Ishikawa (cell line): ENCODE measurements around the gene LRCOL1.

Source experiments
- CREB1 ChIP-seq: IDR thresholded peaks from 2 replicates; pipeline ENCODE4 v1.6.1; 2012; ENCODE audit warnings: low read depth
- EGR1 ChIP-seq: IDR thresholded peaks from 2 replicates; pipeline ENCODE4 v1.6.1; 2012
- EP300 ChIP-seq: IDR thresholded peaks from 2 replicates; pipeline ENCODE4 v1.6.1; 2012; ENCODE audit warnings: borderline replicate concordance
- FOXM1 ChIP-seq: IDR thresholded peaks from 2 replicates; pipeline ENCODE4 v1.6.1; 2012; ENCODE audit warnings: low read depth, borderline replicate concordance
- RAD21 ChIP-seq: IDR thresholded peaks from 2 replicates; pipeline ENCODE4 v1.6.1; 2012; ENCODE audit warnings: low read depth
- TAF1 ChIP-seq: IDR thresholded peaks from 2 replicates; pipeline ENCODE4 v1.6.1; 2012; ENCODE audit warnings: low read depth, mild to moderate bottlenecking
- YY1 ChIP-seq: IDR thresholded peaks from 2 replicates; pipeline ENCODE4 v1.6.1; 2012; ENCODE audit warnings: low read depth
- ZBTB7A ChIP-seq: IDR thresholded peaks from 2 replicates; pipeline ENCODE4 v1.6.1; 2012; ENCODE audit warnings: low read depth
- TF ChIP-seq, protein P1 (sequence below): IDR thresholded peaks from 2 replicates; pipeline ENCODE4 v1.6.1; 2012
- TF ChIP-seq, protein P2 (sequence below): IDR thresholded peaks from 2 replicates; pipeline ENCODE4 v1.6.1; 2012; ENCODE audit warnings: low read depth, mild to moderate bottlenecking

GRCh38 chr12:132587781-132588180, 22.6 kb downstream of the LRCOL1 start:
- no peak for TF ChIP-seq EP300
- TF ChIP-seq TAF1: no peak
- TF ChIP-seq CREB1: no peak
- no peak for TF ChIP-seq EGR1
- TF ChIP-seq, protein P1, sequence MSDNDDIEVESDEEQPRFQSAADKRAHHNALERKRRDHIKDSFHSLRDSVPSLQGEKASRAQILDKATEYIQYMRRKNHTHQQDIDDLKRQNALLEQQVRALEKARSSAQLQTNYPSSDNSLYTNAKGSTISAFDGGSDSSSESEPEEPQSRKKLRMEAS: no peak
- TF ChIP-seq RAD21: no peak
- no peak for TF ChIP-seq YY1
- no peak for TF ChIP-seq FOXM1
- TF ChIP-seq ZBTB7A: no peak
- TF ChIP-seq, protein P2, sequence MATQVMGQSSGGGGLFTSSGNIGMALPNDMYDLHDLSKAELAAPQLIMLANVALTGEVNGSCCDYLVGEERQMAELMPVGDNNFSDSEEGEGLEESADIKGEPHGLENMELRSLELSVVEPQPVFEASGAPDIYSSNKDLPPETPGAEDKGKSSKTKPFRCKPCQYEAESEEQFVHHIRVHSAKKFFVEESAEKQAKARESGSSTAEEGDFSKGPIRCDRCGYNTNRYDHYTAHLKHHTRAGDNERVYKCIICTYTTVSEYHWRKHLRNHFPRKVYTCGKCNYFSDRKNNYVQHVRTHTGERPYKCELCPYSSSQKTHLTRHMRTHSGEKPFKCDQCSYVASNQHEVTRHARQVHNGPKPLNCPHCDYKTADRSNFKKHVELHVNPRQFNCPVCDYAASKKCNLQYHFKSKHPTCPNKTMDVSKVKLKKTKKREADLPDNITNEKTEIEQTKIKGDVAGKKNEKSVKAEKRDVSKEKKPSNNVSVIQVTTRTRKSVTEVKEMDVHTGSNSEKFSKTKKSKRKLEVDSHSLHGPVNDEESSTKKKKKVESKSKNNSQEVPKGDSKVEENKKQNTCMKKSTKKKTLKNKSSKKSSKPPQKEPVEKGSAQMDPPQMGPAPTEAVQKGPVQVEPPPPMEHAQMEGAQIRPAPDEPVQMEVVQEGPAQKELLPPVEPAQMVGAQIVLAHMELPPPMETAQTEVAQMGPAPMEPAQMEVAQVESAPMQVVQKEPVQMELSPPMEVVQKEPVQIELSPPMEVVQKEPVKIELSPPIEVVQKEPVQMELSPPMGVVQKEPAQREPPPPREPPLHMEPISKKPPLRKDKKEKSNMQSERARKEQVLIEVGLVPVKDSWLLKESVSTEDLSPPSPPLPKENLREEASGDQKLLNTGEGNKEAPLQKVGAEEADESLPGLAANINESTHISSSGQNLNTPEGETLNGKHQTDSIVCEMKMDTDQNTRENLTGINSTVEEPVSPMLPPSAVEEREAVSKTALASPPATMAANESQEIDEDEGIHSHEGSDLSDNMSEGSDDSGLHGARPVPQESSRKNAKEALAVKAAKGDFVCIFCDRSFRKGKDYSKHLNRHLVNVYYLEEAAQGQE: no peak
